GM18508 (cell line): ENCODE measurements around the gene LORICRIN.
"Not testable (repeated sequence)": the region's sequence is repeated elsewhere in the genome, so short reads cannot be mapped to it uniquely, and the experiment has no call there.

Experiments
- ATAC-seq: cut with Tn5 transposase; IDR thresholded peaks from one replicate; pipeline ENCODE4 v1.9.1; 2021; ENCODE audit warnings: moderate number of reproducible peaks; ENCODE audit not compliant: insufficient read depth, unreplicated experiment

The LORICRIN gene, protein sequence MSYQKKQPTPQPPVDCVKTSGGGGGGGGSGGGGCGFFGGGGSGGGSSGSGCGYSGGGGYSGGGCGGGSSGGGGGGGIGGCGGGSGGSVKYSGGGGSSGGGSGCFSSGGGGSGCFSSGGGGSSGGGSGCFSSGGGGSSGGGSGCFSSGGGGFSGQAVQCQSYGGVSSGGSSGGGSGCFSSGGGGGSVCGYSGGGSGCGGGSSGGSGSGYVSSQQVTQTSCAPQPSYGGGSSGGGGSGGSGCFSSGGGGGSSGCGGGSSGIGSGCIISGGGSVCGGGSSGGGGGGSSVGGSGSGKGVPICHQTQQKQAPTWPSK

DNA sequence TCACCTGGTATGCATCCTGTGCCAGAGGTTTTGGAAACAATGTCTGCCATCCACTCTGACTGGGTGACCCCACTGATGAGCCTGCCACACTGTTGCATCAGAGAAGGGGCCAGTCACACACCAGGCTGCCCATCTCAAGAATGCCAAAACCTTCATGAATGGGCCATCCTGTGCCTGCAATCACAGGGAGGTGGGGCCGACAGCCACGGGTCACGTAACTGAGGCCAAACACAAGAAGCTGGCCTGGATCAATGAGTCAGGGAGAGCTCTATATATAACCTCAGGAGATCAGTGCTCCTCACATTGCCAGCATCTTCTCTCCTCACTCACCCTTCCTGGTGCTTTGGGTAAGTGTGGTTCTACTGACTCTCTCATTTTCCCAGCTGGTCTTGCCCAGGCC lies at the start of gene LORICRIN:
Gene LORICRIN, plus strand, starts transcription at position 301 of the 400 bp plus-strand sequence. CDS start 1,263 bp downstream, outside the sequence.
- no peak for ATAC-seq

DNA sequence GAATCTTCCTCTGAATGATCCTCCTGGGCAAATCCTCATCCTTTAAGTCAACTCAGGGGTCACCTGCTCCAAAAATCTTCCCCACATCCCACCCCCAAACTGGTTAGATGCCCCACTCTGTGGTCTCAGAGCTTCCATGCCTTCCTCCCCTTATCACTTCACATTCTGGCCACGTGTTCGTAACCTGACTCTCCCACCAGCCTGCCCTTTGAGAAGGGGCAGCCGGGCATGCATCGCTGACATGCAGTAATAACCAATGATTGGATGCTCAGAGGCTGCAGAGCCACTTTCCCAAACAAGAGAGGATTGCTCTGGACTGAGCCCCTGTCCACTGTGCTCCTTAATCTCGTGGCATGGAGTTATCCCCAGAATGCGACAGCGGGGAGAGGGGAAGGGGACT lies 49.3 kb upstream of the LORICRIN start:
- no peak for ATAC-seq

DNA sequence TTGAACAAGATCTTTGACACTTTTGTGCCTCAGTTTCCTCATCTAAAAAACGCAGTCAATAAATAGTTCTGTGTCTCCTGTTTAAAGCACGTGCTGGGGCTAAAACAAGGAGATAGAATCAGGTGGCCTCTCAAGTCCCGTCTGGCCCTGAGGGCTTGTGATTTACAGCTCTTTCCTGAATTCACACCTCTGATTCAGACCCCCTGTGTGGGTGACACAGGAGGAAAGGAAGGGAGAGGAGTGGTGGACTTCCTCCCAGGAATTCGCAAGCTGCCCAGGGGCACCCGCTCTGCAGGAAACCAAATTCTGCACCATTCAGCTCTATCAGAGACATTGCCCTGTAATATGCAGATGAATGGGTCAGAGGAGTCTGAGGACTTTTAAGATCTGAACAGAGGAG lies 47.3 kb upstream of the LORICRIN start:
- no peak for ATAC-seq

DNA sequence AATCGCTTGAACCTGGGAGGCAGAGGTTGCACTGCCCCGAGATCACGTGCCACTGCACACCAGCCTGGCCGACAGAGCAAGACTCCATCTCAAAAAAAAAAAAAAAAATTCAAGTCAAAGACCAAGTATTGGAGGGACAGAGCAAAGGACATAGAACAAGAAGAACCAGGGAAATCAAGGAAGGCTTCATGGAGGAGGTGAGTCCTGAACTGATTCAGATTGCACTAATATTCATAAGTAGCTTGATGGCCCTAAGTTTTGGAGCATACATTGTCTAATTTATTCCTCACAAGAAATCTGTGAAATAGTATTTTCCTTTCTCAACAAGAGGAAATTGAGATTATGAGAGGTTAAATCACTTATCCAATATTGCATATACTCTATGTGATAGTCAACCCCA lies 46.0 kb upstream of the LORICRIN start:
- no peak for ATAC-seq

DNA sequence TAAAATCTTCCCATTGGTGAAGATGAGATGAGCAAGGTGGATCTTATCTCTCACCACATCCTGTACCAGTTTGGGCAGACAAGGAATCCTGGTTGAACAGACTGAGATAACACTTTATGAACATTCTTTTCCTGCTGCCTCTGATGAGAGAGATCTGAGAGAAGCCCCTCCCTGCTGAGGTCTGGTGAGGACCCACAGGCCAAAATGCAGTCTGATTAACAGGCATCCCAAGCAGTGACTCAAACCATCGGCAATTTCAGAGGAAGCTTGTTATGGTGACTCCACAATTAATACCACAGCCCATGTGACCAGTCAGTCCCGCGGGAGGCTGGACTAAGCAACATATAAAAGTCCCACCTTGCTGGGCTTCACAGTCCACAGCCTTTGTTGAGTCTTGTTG lies 42.3 kb upstream of the LORICRIN start, which contains the start of gene PRR9:
Gene PRR9, plus strand, starts transcription at position 373 of the 400 bp plus-strand sequence. CDS start 561 bp downstream, outside the sequence.
- ATAC-seq, result no peak

DNA sequence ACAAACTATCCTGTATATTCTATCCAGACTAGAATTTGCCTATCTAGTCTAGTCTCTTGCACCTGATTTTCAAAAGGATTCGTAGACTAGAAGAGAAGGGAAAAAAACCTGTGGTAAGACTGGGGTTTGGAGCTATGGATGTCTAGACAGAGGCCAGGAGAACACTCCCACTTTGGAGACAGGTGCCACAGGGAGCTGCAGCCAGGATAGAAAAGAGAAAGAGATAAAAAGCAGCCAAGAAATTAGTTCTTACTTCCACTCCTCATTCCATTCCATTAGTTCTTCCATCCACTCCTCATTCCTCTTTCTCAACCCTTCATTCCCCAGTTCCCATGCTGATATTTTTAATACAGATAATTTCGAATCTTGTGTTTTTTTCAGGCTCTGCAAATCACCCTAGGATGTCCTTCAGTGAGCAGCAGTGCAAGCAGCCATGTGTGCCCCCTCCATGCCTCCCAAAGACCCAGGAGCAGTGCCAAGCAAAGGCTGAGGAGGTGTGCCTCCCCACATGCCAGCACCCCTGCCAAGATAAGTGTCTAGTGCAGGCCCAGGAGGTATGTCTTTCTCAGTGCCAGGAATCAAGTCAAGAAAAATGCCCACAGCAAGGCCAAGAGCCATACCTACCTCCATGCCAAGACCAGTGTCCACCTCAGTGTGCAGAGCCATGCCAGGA lies 41.6 kb upstream of the LORICRIN start:
- ATAC-seq, result no peak

DNA sequence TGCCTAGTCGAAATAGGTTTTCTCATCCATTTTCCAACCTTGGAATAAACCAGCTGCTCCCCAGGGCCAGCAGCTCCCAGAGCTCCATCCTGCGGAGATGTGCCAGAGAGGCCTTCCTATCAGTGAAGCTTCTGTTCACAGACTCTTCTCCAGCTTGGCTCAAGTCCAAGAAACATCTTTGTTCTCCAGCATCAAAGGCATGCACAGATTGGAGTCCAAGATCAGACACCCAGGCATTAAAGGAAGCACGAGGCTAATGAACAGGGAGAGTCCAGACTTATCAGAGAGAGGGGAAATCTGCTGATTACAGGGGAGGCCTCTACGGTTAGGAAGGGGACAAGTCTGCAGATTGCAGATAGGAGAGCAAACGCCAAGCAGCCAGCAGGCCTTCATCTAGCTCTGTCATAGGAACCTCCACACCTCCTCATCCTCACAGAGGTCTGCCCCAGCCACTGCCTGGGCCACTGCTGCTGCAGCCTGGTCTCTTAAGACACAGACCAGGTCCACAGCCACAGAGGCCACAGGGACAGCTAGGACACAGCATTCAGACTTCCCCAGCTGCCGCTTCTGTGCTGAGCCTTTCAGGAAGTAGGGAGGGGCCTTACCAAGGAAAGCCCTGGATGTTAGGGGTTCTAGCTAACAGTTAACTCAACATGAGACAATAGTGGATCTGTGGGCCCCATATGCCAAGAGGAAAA lies 38.7 kb upstream of the LORICRIN start:
- no peak for ATAC-seq

DNA sequence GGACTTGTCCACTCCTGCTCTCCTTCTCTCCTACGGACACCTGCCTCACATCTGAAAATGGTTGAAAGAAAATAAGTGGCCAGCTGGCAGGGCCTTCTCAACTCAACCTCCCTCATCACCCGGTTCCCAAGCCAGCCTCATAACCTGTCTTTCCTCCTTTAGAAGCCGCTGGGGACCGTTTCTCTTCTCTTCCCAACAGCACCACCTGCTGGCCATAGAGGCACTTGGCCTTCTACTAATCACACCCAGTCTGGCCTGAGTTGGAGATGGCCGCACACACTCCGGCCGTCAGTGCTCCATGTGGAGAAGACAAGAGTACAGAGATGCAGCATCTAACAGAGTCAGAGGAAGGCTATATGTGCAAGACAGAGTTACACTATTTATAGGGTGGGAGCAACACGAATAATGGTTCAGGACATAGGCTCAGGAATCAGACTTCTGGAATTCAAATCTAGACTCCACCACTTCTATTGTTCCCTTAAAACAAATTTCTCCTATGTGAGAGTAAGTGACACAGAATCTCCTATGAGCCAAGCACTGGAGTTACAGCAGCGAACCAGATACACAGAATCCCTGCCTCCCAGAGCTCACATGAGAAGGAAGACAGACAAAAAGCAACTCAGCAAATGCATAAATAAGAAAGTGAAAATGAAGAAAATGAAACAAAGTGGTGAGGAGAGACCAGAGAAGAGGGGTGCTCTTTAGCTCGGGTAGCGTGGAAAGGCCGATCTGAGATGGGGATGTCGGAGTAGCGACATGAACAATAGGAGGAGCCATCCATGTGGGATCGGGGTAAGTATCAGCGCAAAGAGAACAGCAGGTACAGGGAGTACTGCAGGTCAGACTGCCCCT lies 36.2 kb upstream of the LORICRIN start:
- ATAC-seq, result peak; percentile 64

DNA sequence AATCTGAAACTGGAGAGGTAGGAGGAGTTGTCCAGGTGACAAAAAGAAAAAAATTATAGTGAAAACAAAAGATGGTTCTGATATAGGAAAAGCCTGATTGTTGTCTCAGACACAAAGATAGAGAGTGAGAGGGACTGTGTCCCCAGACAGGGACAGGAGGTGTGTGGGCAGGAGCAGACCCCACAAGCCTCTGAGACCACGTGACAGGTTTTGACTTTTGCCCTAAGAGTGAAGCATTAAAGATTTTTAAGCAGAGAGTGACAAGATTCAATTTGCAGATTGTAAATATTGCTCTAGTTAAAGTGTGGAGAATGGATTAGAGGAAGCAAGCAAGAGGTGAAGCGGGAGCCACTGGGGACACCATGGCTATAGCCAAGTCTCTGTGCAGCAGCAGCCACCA lies 31.7 kb upstream of the LORICRIN start:
- no peak for ATAC-seq

DNA sequence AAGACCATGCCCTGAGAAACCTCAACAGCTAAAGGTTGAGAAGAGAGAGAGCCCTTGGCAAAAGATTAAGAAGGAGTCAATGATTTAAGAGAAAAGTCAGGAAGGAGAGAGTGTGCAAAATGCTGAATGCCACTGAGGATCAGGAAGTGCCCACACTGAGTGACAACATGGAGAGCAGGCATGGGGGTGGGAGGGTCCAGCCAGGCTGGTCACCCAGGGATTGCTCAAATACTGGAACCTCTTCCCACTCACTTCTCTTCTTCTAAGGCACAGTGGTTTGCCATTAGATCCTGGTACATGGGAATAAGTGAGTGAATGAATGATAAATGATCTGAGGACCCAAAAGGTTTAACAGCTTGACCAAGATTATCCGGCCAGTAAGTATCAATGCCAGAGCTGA lies 31.0 kb upstream of the LORICRIN start:
- no peak for ATAC-seq

DNA sequence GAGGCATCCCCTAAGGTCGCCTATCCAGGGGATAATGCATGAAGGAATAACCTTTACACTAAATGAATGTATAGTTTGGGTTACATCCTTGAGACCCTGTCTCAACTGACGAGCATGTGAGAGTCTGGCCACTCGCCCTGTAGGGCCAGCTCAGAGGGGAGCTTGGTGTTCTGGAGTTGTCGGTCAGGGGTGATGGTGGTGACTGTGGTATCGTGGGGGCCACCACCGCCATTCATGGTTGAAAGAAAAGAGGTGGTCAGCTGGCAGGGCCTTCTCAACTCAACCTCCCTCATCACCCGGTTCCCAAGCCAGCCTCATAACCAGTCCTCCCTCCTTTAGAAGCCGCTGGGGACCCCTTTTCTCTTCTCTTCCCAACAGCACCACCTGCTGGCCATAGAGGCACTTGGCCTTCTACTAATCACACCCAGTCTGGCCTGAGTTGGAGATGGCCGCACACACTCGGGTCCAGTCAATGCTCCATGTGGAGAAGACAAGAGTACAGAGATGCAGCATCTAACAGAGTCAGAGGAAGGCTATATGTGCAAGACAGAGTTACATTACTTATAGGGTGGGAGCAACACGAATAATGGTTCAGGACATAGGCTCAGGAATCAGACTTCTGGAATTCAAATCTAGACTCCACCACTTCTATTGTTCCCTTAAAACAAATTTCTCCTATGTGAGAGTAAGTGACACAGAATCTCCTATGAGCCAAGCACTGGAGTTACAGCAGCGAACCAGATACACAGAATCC lies 30.2 kb upstream of the LORICRIN start:
- not testable (repeated sequence) for ATAC-seq

DNA sequence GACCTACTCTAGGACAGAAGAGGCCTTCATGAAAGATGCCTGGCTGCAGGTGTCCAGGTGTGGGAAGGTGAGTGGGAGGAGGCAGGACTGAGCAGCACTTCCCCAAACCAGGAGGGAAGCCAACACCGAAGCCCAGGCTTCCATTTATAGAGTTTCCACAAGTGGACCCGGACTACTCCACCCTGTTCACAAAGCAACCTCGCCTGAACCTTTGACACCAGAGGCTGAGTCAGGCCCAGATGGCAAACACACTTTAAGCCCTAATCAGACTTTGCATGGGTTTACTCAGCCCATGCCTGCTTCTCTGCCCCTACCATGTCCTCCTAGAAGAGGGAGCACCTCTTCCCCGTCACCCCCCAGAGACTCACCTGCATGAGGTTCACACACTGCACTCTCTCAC lies 28.1 kb upstream of the LORICRIN start:
- no peak for ATAC-seq

DNA sequence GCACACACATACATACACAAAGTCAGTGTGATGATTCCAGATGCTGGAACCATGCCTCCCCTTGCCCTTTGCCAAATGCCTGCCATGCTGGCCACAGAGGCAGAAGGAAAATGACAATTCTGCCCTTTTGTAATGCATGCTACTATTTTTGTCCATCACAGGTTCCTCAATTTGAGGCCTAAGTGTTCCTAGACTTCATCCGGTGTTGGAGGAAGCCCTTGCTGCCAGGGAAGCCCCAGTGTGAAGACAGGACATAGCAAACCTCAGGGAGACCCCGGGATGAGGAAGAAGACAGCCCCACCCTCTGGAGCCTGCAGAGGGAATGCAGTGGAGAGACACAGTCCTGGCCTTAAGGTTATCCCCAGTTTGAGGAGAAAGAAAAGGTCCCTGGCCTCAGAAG lies 27.7 kb upstream of the LORICRIN start:
- no peak for ATAC-seq

DNA sequence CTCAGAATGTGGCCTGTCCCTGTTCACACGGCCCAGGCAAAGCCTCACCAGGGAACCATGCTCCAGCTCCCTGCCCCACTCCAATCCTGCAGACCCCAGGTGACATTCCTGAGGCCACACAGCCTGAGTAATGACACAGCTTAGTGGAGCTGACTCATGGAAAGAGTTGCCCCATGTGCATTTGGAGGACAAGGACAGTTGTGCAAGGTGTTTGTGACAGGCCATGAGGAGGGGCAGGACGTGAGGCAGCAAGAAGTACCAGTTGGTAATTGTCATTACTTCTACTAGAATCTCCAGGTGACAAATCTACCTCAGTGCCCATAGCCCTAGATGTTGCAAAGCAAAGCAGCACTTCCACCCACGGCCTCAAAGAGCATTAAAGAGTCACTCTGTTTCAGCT lies 26.9 kb upstream of the LORICRIN start:
- ATAC-seq, result no peak

DNA sequence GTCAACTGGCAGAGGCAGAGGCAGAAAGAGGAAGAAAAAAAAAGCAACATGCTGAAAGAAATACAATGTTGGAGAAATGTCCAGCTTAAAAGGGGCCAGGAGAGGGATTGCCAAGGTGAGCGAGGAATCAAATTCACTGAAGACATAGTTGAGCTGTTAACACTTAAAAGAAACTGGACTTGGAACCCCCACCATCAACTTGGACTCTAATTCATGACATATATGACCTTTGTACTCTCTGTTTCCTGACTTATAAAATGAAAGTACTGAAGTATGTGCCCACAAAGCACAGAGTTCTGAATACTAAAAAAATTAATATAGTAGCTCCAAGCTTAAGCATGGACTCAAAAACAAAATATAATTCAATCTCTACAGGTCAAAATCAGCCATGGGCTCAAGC lies 26.0 kb upstream of the LORICRIN start:
- no peak for ATAC-seq

DNA sequence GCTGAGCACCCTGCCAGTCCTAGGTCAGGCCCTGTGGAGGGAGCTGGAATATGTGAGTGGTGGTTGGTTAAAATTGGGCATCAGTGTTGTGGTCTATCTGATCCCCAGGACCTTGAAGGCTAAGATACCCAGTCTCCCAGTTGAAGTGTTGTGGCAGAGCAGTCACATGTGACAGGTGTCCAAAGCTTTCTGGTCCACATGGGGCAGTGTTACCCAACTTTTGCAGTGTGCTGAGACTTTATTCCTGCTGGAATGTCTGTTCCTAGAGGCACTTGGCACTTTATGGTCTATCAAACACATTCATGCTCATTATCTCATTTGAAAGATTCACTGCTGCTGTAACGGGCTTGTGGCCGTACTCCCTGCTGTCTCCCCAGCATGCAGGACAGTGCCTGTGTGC lies 21.0 kb upstream of the LORICRIN start:
- ATAC-seq, result no peak

DNA sequence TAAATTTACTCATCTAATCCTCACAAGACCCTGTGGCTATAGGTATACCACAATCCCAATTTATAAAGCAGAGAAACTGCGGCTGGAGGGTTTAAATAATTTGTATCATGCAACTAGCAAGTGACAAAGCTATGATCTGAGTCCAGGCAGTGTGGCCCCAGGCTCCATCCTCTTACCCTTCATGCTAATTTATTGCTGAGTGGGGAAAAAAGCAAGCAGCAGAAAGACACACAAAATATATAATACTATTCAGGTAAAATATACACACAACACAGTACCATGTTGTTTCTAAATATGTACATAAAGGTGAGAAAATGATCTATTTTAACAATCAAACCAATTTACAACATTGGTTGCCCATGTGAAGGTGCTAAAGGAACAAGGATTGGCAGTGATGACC lies 17.3 kb upstream of the LORICRIN start:
- ATAC-seq, result no peak

DNA sequence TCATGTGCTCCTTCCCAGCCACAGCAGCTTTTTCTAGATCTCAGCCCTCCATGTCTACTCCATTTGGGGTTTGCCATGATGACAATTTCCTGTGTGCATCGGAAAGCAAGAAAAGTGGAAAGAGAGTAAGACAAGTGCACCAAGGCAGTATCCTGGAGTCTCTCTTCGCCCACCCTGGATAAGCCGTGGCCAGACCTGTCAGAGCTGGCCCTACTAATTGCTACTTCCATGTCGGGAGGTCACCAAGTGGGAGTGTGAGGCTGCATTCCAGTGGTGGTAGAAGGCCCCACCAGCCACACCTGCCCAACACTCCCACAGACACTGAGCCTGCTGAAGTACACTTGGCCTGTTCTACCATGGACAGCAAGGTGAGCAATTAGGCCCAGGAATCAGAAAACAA lies 14.0 kb upstream of the LORICRIN start:
- ATAC-seq, result no peak

DNA sequence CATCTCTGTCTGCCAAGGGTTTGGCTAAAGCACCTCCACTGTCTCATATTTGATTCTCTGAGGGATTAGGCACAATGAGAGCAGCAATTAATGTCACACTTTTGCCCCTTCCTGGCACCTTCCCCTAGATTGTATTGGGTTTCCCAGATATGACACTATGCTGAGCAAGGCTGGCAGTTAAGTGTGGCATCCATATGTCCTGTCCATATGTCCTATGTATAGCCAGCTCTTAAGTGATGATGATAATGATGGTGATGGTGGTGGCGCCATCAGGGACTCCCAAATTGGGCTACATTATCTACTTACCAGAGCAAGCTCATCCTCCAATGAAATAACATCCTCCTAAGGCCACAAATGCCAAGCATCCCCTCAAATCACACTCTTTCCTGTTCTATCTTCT lies 13.5 kb upstream of the LORICRIN start:
- no peak for ATAC-seq

DNA sequence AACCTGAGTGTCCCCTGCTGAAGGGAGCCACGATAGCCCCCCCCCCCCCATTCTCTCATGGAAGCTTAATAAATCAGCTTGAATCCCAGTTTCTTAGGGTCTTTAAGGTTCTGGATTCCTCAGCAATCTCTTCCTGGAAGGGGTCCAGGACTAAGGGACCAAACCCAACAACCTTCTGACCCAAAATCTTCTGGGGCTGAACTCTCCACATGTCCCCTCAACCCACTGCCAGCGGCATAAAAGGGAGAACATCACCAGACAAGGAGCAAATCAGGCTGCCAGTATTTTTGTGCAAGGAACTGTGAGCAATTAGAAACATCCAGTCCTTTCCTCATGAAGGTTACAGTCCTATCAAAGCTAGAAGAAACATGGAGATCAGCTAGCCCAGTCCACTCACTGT lies 12.7 kb upstream of the LORICRIN start:
- no peak for ATAC-seq
